Epithelial cell of proximal tubule (primary cell): Measurements from ENCODE around the gene P2RX3. TPM values are rescaled to one million over a fixed set of nuclear protein-coding genes. Genes with fewer than 3 reads are reported as not detected.

Experiments used
- DNase-seq: peaks from one replicate; pipeline ENCODE4 v3.0.0-alpha.2; 2011; ENCODE audit warnings: low read depth
- H3K4me3 ChIP-seq: 2 replicates; pipeline ENCODE4 v1.5.1; 2011; ENCODE audit warnings: low read depth, mild to moderate bottlenecking, low read length
- total RNA-seq: library from RNA; depleted of rRNA; stranded (reverse); fragments of >200 nt; gene quantifications from 2 replicates; pipeline ENCODE4 v1.2.3, GENCODE V29; 2015
- TF ChIP-seq, protein P1 (sequence below): conservative IDR thresholded peaks from 2 replicates; pipeline ENCODE4 v1.5.1; 2012; ENCODE audit warnings: low read depth, mild to moderate bottlenecking, low read length

Gene P2RX3
- total RNA-seq, 1 donor from 2014 or later: not detected

DNA sequence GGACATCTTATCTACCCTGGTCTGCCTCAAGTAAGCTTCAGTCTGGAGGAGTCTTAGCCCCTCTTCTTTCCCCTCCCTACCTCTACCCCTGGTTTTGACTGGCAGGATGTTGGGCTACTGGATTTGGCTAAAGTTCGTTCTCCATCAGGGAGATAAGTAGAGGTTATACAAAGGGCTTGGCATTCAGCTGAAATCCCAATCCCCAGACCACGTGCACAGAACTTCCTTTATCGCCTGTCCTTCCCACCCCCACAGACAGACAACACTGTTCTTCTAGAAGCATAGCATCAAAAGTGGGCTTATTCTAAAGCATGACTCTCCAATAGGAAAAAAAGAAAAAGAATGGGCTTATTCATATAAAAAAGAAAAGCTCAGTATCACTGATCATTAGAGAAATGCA is 35.0 kb downstream of the P2RX3 start:
- DNase-seq: no peak
- no peak overlapping the region for H3K4me3 ChIP-seq
- TF ChIP-seq, protein P1, sequence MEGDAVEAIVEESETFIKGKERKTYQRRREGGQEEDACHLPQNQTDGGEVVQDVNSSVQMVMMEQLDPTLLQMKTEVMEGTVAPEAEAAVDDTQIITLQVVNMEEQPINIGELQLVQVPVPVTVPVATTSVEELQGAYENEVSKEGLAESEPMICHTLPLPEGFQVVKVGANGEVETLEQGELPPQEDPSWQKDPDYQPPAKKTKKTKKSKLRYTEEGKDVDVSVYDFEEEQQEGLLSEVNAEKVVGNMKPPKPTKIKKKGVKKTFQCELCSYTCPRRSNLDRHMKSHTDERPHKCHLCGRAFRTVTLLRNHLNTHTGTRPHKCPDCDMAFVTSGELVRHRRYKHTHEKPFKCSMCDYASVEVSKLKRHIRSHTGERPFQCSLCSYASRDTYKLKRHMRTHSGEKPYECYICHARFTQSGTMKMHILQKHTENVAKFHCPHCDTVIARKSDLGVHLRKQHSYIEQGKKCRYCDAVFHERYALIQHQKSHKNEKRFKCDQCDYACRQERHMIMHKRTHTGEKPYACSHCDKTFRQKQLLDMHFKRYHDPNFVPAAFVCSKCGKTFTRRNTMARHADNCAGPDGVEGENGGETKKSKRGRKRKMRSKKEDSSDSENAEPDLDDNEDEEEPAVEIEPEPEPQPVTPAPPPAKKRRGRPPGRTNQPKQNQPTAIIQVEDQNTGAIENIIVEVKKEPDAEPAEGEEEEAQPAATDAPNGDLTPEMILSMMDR: no peak

DNA sequence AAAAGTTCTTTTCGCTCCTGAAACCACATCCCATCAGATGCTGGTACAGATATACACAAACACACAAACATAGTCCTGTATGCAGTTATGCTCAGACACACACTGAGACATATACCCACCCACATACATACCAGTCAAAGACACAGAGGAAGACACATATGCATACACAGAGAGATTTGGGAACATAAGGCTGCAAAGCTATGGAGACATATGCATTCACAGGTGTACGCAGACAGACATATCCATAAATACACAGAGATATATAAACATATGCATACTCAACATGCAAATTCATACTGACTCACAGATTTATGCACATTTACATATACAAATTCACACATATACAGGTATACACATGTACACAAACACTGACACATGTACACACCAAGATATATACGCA is 36.8 kb downstream of the P2RX3 start:
- H3K4me3 ChIP-seq: no peak overlapping the region
- DNase-seq: no peak
- TF ChIP-seq, protein P1: no peak

DNA sequence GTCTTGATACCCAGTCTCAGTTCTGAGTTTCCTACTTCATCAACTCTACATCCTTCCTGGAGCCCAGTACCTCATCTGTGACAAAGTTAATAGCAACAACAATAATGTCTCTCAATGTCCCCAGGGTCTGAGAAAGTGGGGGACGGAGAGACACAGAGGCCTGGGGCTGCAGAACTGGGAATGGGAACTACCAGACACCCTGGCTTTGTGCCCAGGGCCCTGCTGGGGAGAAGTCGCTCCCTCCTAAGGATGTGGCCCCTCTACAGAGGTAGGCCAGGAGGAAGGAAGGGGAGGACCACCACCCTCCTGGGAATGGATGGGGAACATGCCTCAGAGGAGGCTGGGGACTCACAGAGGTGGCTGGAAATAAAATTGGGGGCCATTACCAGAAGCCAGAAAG is 37.3 kb downstream of the P2RX3 start:
- no peak for DNase-seq
- no peak overlapping the region for H3K4me3 ChIP-seq
- TF ChIP-seq, protein P1: no peak

DNA sequence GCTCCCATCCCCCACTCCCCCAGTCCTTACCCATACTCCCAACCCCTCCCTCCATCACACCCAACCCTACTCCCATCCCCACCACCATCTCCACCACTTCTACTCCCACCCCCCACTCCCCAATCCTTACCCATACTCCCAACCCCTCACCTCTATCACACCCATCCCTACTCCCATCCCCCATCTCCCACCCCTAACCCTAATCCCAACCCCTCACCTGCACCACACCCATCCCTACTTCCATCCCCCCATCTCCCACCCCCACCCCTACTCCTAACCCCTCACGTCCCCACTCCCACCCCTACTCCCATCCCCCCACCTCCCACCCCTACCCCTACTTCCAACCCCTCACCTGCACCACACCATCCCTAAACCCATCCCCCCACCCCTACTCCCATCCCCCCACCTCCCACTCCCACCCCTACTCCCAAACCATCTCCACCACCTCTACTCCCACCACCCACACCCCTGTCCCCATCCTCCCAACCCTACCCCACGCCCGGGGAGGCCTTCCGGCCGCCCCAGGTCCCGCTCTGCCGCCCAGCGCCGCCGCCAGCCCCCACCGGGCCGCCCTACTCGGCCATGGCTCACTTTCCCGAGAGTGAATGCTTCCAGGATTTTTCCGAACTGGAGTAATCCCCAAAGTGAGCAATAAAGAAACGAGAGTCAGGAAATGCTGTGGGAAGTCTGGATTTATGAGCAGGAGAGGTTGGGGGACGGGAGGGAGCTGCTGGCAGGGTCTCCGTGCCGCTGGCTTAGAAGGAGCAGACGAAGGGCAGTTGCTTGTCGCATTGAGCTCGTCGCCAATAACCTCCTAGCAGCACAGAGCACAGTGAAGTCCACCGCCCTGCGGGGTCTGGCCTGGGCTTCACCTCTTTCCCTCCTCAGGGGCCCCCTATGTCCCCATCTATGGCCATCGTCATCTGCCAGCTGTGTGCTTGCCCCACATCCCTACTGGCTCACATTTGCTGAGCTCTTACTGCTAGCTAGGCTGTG is 38.2 kb downstream of the P2RX3 start:
- DNase-seq: no peak
- no peak overlapping the region for H3K4me3 ChIP-seq
- TF ChIP-seq, protein P1: no peak

DNA sequence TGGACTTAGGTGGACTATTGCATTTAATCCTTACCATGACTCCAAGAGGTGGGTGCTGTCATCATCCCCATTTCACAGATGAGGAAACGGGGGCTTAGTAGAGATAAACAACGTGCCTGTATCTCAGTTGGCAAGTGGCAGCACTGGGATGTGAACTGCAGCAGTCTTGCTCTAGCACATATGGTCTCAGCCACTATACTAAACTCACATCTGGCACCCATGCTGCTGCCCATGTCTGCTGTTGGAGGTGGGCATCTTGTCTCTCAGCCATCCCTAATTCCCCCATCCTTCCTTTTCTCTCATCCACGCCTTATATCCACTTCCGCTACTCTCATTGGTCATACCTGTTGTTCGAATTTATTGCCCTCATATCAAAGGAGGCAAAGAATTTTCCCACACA is 39.0 kb downstream of the P2RX3 start:
- TF ChIP-seq, protein P1: no peak
- H3K4me3 ChIP-seq: no peak overlapping the region
- no peak for DNase-seq

DNA sequence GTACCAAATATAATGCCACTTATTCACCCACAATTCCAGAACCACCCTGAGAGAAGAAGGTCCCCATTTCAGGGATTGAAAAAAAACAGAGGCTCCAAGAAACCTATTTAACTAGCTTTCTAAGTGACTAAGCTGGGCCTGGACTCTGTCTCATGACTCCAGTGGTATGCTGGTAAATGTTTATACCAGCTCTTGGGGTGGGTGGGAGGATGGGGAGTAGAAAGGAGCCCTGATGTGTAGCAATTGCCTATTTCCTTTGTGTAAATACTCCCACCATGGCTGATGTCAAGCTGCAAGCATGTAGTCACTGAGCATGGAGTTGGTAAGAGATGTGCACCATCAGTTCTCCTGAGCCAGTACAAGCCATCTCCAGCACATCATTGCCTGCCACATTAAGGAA is 40.0 kb downstream of the P2RX3 start:
- TF ChIP-seq, protein P1: no peak
- H3K4me3 ChIP-seq: no peak overlapping the region
- DNase-seq: peak; percentile 39
